SK-N-SH (cell line): ENCODE data around the gene NOTCH1. TPM values are rescaled to one million over a fixed set of nuclear protein-coding genes. Genes with fewer than 3 reads are reported as not detected.

Experiments used
- CTCF ChIA-PET: fragments of 300-600, 350-600 bp; formaldehyde crosslinking; extraction: SDS; loops from one replicate; lab custom pipeline; 2021; lab: Yijun Ruan, JAX
- POLR2A ChIA-PET: fragments of 350-600 bp; sonication (Branson Sonifier 250); formaldehyde crosslinking; extraction: SDS; loops from one replicate; lab custom pipeline; 2020; ENCODE audit warnings: antibody characterized with exemption, inconsistent platforms; lab: Yijun Ruan, JAX
- DNase-seq: peaks from one replicate; pipeline ENCODE4 v3.0.0; 2012
- H2AFZ ChIP-seq: fragments of 200-600 bp; sonication (generic); 2 replicates; pipeline ENCODE4 v1.8.1; 2016; ENCODE audit warnings: antibody characterized with exemption, mild to moderate bottlenecking, low read depth
- H3F3A ChIP-seq: fragments of 200-600 bp; sonication (generic); replicated peaks from 2 replicates; pipeline ENCODE3; 2016; ENCODE audit warnings: antibody characterized with exemption, mild to moderate bottlenecking; ENCODE audit not compliant: insufficient read depth
- H3K27ac ChIP-seq, 2 experiments: fragments of 200-500 bp in 1 of 2; fragments of 200-600 bp in 1 of 2; sonication (Bioruptor generic) in 1 of 2; sonication (generic), shearing (Covaris generic) in 1 of 2; 2 replicates each; pipeline versions ENCODE4 v1.5.1 to v1.6.1; 2014 to 2016; ENCODE audit warnings: low read depth in 2 of 2, inconsistent platforms in 1 of 2, low read length in 1 of 2, mild to moderate bottlenecking in 1 of 2, mixed read lengths in 1 of 2
- H3K27me3 ChIP-seq: fragments of 200-600 bp; sonication (generic), shearing (Covaris generic); 2 replicates; pipeline ENCODE4 v1.6.1; 2016; ENCODE audit warnings: mixed run types; ENCODE audit not compliant: insufficient read depth
- H3K36me3 ChIP-seq, 2 experiments: fragments of 200-500 bp in 1 of 2; fragments of 200-600 bp in 1 of 2; sonication (Bioruptor generic) in 1 of 2; sonication (generic) in 1 of 2; replicated peaks in 1 of 2; 2 replicates each; pipeline versions ENCODE3 to v1.5.1; 2014 to 2016; ENCODE audit warnings: low read length in 1 of 2, mild to moderate bottlenecking in 1 of 2; ENCODE audit not compliant: insufficient read depth in 2 of 2, control insufficient read depth in 1 of 2
- H3K4me1 ChIP-seq, 2 experiments: fragments of 200-500 bp in 1 of 2; fragments of 200-600 bp in 1 of 2; sonication (Bioruptor generic) in 1 of 2; sonication (generic), shearing (Covaris generic) in 1 of 2; 2 replicates each; pipeline versions ENCODE4 v1.5.1 to v1.6.1; 2014 to 2016; ENCODE audit warnings: low read depth in 1 of 2, low read length in 1 of 2, mixed run types in 1 of 2; ENCODE audit not compliant: insufficient read depth in 2 of 2, control insufficient read depth in 1 of 2
- H3K4me2 ChIP-seq: fragments of 200-600 bp; sonication (generic), shearing (Covaris generic); 2 replicates; pipeline ENCODE4 v1.6.1; 2017; ENCODE audit warnings: mixed run types
- H3K4me3 ChIP-seq, 2 experiments: fragments of 200-500 bp in 1 of 2; fragments of 200-600 bp in 1 of 2; sonication (Bioruptor generic) in 1 of 2; sonication (generic), shearing (Covaris generic) in 1 of 2; 2 replicates each; pipeline versions ENCODE4 v1.5.1 to v1.8.1; 2014 to 2016; ENCODE audit warnings: low read depth in 2 of 2, inconsistent platforms in 1 of 2, low read length in 1 of 2, mild to moderate bottlenecking in 1 of 2, mixed read lengths in 1 of 2, moderate library complexity in 1 of 2
- H3K79me2 ChIP-seq: fragments of 200-600 bp; sonication (generic); 2 replicates; pipeline ENCODE4 v1.8.1; 2017; ENCODE audit warnings: mild to moderate bottlenecking; ENCODE audit not compliant: insufficient read depth
- H3K9ac ChIP-seq: fragments of 200-600 bp; sonication (generic); 2 replicates; pipeline ENCODE4 v1.6.1; 2017; ENCODE audit warnings: mixed run types
- H3K9me2 ChIP-seq: fragments of 200-600 bp; sonication (generic); 2 replicates; pipeline ENCODE4 v1.6.1; 2017; ENCODE audit warnings: mixed run types
- H3K9me3 ChIP-seq: fragments of 200-600 bp; sonication (generic); 2 replicates; pipeline ENCODE4 v1.6.1; 2017; ENCODE audit warnings: mixed run types, mild to moderate bottlenecking, moderate library complexity
- H4K20me1 ChIP-seq: fragments of 200-600 bp; sonication (generic); 2 replicates; pipeline ENCODE4 v1.6.1; 2017; ENCODE audit warnings: mild to moderate bottlenecking, mixed run types; ENCODE audit not compliant: insufficient read depth
- CHD2 ChIP-seq: fragments of 150-350 bp; IDR thresholded peaks from 2 replicates; pipeline ENCODE4 v1.6.1; 2018; ENCODE audit warnings: low read length; ENCODE audit not compliant: partially characterized antibody
- EP300 ChIP-seq, 2 experiments: IDR thresholded peaks; 2 replicates each; pipeline versions ENCODE4 v1.4.0 to v1.6.1; 2012; ENCODE audit warnings: borderline replicate concordance in 1 of 2, low read depth in 1 of 2, low read length in 1 of 2
- EZH2phosphoT487 ChIP-seq: fragments of 200-600 bp; sonication (generic); IDR thresholded peaks from 2 replicates; pipeline ENCODE4 v1.6.1; 2017; ENCODE audit warnings: low read depth, mixed run types, mild to moderate bottlenecking, antibody characterized with exemption, moderate library complexity, borderline replicate concordance
- FOXM1 ChIP-seq: IDR thresholded peaks from 2 replicates; pipeline ENCODE4 v1.4.0; 2012; ENCODE audit warnings: low read depth, mild to moderate bottlenecking
- JUND ChIP-seq: IDR thresholded peaks from 2 replicates; pipeline ENCODE4 v1.4.0; 2012
- MEF2A ChIP-seq: IDR thresholded peaks from 2 replicates; pipeline ENCODE4 v1.4.0; 2012; ENCODE audit warnings: low read depth, borderline replicate concordance
- NRF1 ChIP-seq: IDR thresholded peaks from 2 replicates; pipeline ENCODE4 v1.6.1; 2012; ENCODE audit warnings: low read depth, mild to moderate bottlenecking, low read length
- RCOR1 ChIP-seq: fragments of 150-350 bp; IDR thresholded peaks from 2 replicates; pipeline ENCODE4 v1.6.1; 2017; ENCODE audit warnings: antibody characterized with exemption, low read length
- RXRA ChIP-seq: IDR thresholded peaks from 2 replicates; pipeline ENCODE4 v1.4.0; 2012; ENCODE audit warnings: low read depth, mild to moderate bottlenecking, borderline replicate concordance
- TAF1 ChIP-seq: IDR thresholded peaks from 2 replicates; pipeline ENCODE4 v1.6.1; 2012; ENCODE audit warnings: low read depth, mild to moderate bottlenecking, low read length, moderate library complexity, borderline replicate concordance
- USF1 ChIP-seq: IDR thresholded peaks from 2 replicates; pipeline ENCODE4 v1.4.0; 2012; ENCODE audit warnings: low read depth, borderline replicate concordance
- YY1 ChIP-seq: IDR thresholded peaks from 2 replicates; pipeline ENCODE4 v1.4.0; 2012; ENCODE audit warnings: low read depth, mild to moderate bottlenecking
- ZBTB33 ChIP-seq: IDR thresholded peaks from 2 replicates; pipeline ENCODE4 v1.4.0; 2012; ENCODE audit warnings: low read depth, borderline replicate concordance
- WGBS: methylation state at CpG from one replicate; pipeline ENCODE4 v1.1.6; 2017; ENCODE audit warnings: low lambda C conversion rate; 5-methylcytosine and 5-hydroxymethylcytosine counted together
- polyA plus RNA-seq, 3 experiments: library from polyadenylated mRNA; depleted of rRNA; stranded (reverse); fragments of >200 nt; gene quantifications; 2 replicates each; pipeline ENCODE4 v1.2.3, GENCODE V29; 2012
- TF ChIP-seq, protein P1 (sequence below): IDR thresholded peaks from 2 replicates; pipeline ENCODE4; 2012
- TF ChIP-seq, protein P2 (sequence below): fragments of 150-350 bp; IDR thresholded peaks from 2 replicates; pipeline ENCODE4 v1.6.1; 2017; ENCODE audit warnings: antibody characterized with exemption, low read length, low read depth, borderline replicate concordance
- TF ChIP-seq, protein P3 (sequence below): IDR thresholded peaks from 2 replicates; pipeline ENCODE4 v1.4.0; 2012; ENCODE audit warnings: low read depth

NOTCH1 gene
- polyA plus RNA-seq, 1 of the 3 experiments (the other 2 are of a cell fraction): 6.6 TPM

DNA sequence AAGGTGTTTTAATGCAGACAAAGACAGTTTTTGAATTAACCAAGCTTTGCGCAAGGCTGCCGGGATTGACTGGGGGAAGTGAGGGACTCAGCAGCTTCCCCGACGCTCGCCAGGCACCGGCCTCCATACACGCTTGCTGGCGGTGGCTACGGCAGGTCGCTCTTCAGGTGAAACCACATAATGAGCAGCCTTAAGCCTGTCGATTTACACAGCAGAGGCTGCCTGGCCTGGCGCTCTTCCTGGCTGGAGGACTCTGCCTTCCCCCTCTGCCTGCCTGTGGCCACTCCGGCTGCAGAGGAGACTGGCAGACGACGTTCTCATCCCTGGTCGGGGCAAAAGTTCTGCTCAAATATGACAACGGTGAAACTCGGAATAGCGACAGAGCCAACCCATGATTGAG, 9.0 kb upstream of the NOTCH1 start:
- no peaks in the 10 kb centered on the region for H3K36me3 ChIP-seq
- H3K9ac ChIP-seq: no peak overlapping the region
- ChIA-PET POLR2A (interaction anchor here (0.5 kb wide), 1 partner anchor 96 kb away, joined by 3 read pairs; no protein-coding TSS in a partner anchor), CTCF (interaction anchor here (2.0 kb wide), 1 partner anchor 70 kb away, joined by 5 read pairs; no protein-coding TSS in a partner anchor)
- peaks cover 21 to 25% of the 10 kb centered on the region in 2 experiments; a peak in 3 of 4 replicates for H3K4me1 ChIP-seq
- 89% methylated on average over 10 of the region's 19 CpGs for WGBS
- H3K27me3 ChIP-seq: no peaks in the 10 kb centered on the region
- H3K4me2 ChIP-seq: no peak overlapping the region
- H3F3A ChIP-seq: no peaks in the 10 kb centered on the region
- H3K9me3 ChIP-seq: no peaks in the 10 kb centered on the region
- H3K27ac ChIP-seq: no peak overlapping the region
- no peak overlapping the region for H2AFZ ChIP-seq
- no peaks in the 10 kb centered on the region for H3K79me2 ChIP-seq
- TF ChIP-seq, protein P1, sequence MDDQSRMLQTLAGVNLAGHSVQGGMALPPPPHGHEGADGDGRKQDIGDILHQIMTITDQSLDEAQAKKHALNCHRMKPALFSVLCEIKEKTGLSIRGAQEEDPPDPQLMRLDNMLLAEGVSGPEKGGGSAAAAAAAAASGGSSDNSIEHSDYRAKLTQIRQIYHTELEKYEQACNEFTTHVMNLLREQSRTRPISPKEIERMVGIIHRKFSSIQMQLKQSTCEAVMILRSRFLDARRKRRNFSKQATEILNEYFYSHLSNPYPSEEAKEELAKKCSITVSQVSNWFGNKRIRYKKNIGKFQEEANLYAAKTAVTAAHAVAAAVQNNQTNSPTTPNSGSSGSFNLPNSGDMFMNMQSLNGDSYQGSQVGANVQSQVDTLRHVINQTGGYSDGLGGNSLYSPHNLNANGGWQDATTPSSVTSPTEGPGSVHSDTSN: no peak
- TF ChIP-seq EP300 (IDR thresholded peaks at IDR 0.05; ENCODE audit: borderline replicate concordance in 1 of 2, low read depth in 1 of 2, low read length in 1 of 2) (no peak), EZH2phosphoT487 (no peak), RCOR1 (no peak)
- TF ChIP-seq, protein P2, sequence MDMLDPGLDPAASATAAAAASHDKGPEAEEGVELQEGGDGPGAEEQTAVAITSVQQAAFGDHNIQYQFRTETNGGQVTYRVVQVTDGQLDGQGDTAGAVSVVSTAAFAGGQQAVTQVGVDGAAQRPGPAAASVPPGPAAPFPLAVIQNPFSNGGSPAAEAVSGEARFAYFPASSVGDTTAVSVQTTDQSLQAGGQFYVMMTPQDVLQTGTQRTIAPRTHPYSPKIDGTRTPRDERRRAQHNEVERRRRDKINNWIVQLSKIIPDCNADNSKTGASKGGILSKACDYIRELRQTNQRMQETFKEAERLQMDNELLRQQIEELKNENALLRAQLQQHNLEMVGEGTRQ: no peak
- no peak overlapping the region for H3K4me3 ChIP-seq
- H3K9me2 ChIP-seq: no peaks in the 10 kb centered on the region
- H4K20me1 ChIP-seq: no peaks in the 10 kb centered on the region
- no peak for DNase-seq

- H3K9ac ChIP-seq: no peak overlapping the region
- TF ChIP-seq YY1 (no peak), NRF1 (no peak), USF1 (no peak), TAF1 (no peak), MEF2A (no peak), JUND (no peak), ZBTB33 (no peak), RXRA (no peak), EZH2phosphoT487 (no peak), FOXM1 (no peak), CHD2 (no peak)
- TF ChIP-seq, protein P3, sequence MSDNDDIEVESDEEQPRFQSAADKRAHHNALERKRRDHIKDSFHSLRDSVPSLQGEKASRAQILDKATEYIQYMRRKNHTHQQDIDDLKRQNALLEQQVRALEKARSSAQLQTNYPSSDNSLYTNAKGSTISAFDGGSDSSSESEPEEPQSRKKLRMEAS: no peak
- TF ChIP-seq, all 33 proteins: peak for 0
- H3K27me3 ChIP-seq: no peaks in the 10 kb centered on the region
- no peaks in the 10 kb centered on the region for H4K20me1 ChIP-seq
- H3K79me2 ChIP-seq: no peaks in the 10 kb centered on the region
- H3K9me3 ChIP-seq: no peaks in the 10 kb centered on the region
- no peak overlapping the region for H2AFZ ChIP-seq
- H3K9me2 ChIP-seq: no peaks in the 10 kb centered on the region
- no peaks in the 10 kb centered on the region for H3F3A ChIP-seq
- no peak overlapping the region for H3K27ac ChIP-seq
- 87% methylated on average over 13 of the region's 14 CpGs for WGBS
- no peak overlapping the region for H3K4me2 ChIP-seq
- no peak for DNase-seq
- H3K4me3 ChIP-seq: no peak overlapping the region
- no peaks in the 10 kb centered on the region for H3K36me3 ChIP-seq
- ChIA-PET POLR2A (no interaction called here), CTCF (no interaction called here)
- peaks cover 23 to 25% of the 10 kb centered on the region in 2 experiments; a peak in 3 of 4 replicates for H3K4me1 ChIP-seq
These were observed 7.7 kb upstream of the NOTCH1 start for GRCh38 chr9:136553581-136553980.
